HG02759 (cell line): Measurements from ENCODE around the gene CCDC124.
"Not testable (repeated sequence)": the region's sequence is repeated elsewhere in the genome, so short reads cannot be mapped to it uniquely, and the experiment has no call there.

Experiments
- ATAC-seq: cut with Tn5 transposase; IDR thresholded peaks from one replicate; pipeline ENCODE4 v1.9.1; 2021; ENCODE audit warnings: mild to moderate bottlenecking, moderate library complexity; ENCODE audit not compliant: unreplicated experiment

Gene CCDC124

GRCh38 chr19:17977488-17977887, 44.7 kb downstream of the CCDC124 start:
- ATAC-seq = no peak

- ATAC-seq = no peak
Measured at GRCh38 chr19:17981611-17982010, 48.8 kb downstream of the CCDC124 start.

GRCh38 chr19:17982430-17982829, 49.6 kb downstream of the CCDC124 start:
- ATAC-seq = no peak

GRCh38 chr19:17985037-17985818, 52.4 kb downstream of the CCDC124 start:
- no peak for ATAC-seq

GRCh38 chr19:17986569-17986968, 53.8 kb downstream of the CCDC124 start:
- not testable (repeated sequence) for ATAC-seq

- ATAC-seq = no peak
Measured at GRCh38 chr19:17988161-17988560, 55.3 kb downstream of the CCDC124 start.

- no peak for ATAC-seq
Measured at GRCh38 chr19:17989425-17990094, 56.7 kb downstream of the CCDC124 start.

GRCh38 chr19:17993076-17993813, 60.4 kb downstream of the CCDC124 start:
- no peak for ATAC-seq
